T-helper 1 cell treated with Interleukin-12 subunit alpha and Interleukin-12 subunit beta and Interleukin-4 antibody, amounts not matched to agents 30 μg/mL and 1 μg/mL, for 36 hours (primary cell): ENCODE measurements around the gene ZNF688.
A peak's percentile ranks its signal among the peaks of the same experiment; 100 is the strongest.

Experiments used
- H3K27ac Mint-ChIP-seq: one replicate; pipeline ENCODE4 v1.8.0; 2021; ENCODE audit warnings: mild to moderate bottlenecking, mixed read lengths
- H3K27me3 Mint-ChIP-seq: one replicate; pipeline ENCODE4 v1.8.0; 2021; ENCODE audit warnings: low read depth, mixed read lengths
- H3K36me3 Mint-ChIP-seq: one replicate; pipeline ENCODE4 v1.8.0; 2021; ENCODE audit warnings: low read depth, mixed read lengths
- H3K4me1 Mint-ChIP-seq: one replicate; pipeline ENCODE4 v1.8.0; 2021; ENCODE audit warnings: low read depth, mixed read lengths
- H3K4me3 Mint-ChIP-seq: one replicate; pipeline ENCODE4 v1.8.0; 2021; ENCODE audit warnings: mild to moderate bottlenecking, moderate library complexity, mixed read lengths
- H3K9me3 Mint-ChIP-seq: one replicate; pipeline ENCODE4 v1.8.0; 2021; ENCODE audit warnings: mixed read lengths

ZNF688 gene

GRCh38 chr16:30569281-30569680 lies 2.2 kb downstream of the ZNF688 start:
- Mint-ChIP-seq H3K4me3 (no peak overlapping the region), H3K4me1 (peaks cover 37% of the 10 kb centered on the region), H3K27ac (peak overlapping the region; percentile 87), H3K36me3 (peaks cover 2% of the 10 kb centered on the region), H3K9me3 (no peaks in the 10 kb centered on the region), H3K27me3 (no peaks in the 10 kb centered on the region)

DNA sequence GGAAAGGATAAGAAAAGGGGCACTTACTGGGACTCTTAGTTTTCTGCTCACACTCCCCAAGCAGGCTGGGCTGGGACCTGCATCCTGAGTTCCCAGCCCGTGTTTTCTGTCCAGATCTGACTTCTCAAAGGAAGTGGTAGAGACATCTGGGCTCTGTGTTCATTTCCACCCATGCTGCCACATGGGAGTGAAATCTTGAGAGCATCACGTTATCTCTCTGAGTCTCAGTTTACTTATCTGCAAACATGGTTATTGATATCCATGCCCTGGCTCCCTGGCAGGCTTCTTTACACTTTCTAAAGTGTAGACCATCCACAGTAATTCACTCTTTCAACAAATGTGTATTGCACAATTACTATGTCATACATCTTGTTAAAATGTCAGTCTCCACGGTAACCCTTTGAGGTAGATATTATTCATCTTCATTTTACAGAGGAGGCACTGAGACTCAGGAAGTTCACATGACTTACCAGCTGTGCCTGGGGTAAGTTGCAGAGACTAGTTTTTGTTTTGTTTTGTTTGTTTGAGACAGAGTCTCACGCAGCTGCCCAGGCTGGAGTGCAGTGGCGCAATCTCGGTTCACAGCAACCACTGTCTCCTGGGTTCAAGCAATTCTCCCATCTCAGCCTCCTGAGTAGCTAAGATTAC lies 3.4 kb downstream of the ZNF688 start:
- Mint-ChIP-seq H3K27ac (peak overlapping the region; percentile 92), H3K36me3 (peaks cover 2% of the 10 kb centered on the region), H3K4me3 (peak overlapping the region; percentile 79), H3K9me3 (no peaks in the 10 kb centered on the region), H3K4me1 (peaks cover 33% of the 10 kb centered on the region), H3K27me3 (no peaks in the 10 kb centered on the region)

- H3K27me3 Mint-ChIP-seq, result no peaks in the 10 kb centered on the region
- peaks cover 2% of the 10 kb centered on the region for H3K36me3 Mint-ChIP-seq
- peak overlapping the region; percentile 92 for H3K27ac Mint-ChIP-seq
- H3K4me3 Mint-ChIP-seq, result peak overlapping the region; percentile 79
- H3K9me3 Mint-ChIP-seq, result no peaks in the 10 kb centered on the region
- peaks cover 32% of the 10 kb centered on the region for H3K4me1 Mint-ChIP-seq
These were observed 4.1 kb downstream of the ZNF688 start for GRCh38 chr16:30567160-30567990.

GRCh38 chr16:30566531-30566930 lies 5.0 kb downstream of the ZNF688 start:
- Mint-ChIP-seq H3K9me3 (no peaks in the 10 kb centered on the region), H3K36me3 (peaks cover 2% of the 10 kb centered on the region), H3K27ac (peak overlapping the region; percentile 92), H3K4me1 (peaks cover 30% of the 10 kb centered on the region), H3K27me3 (no peaks in the 10 kb centered on the region), H3K4me3 (no peak overlapping the region)

DNA sequence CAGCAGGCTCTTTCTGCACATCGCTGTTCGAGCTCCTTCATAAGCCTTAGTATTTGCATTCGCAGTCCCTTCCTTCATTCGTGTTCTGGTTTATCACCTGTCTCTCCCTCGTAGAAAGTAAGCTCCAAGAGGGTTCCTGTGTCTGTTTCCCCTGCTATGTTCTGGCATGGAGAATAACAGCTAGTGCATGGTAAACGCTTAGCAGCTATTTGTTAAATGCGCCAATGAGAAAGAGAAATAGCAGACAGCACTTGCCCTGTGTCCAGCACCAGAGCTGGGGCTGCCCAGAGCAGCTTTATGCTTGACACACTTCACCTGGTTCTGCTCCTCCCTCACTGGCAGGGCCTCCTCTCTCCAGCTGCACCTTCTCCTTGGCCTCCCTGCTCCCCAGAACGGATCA lies 5.5 kb downstream of the ZNF688 start:
- no peaks in the 10 kb centered on the region for H3K27me3 Mint-ChIP-seq
- H3K27ac Mint-ChIP-seq, result no peak overlapping the region
- peaks cover 2% of the 10 kb centered on the region for H3K36me3 Mint-ChIP-seq
- H3K4me3 Mint-ChIP-seq, result no peak overlapping the region
- H3K4me1 Mint-ChIP-seq, result peaks cover 35% of the 10 kb centered on the region
- no peaks in the 10 kb centered on the region for H3K9me3 Mint-ChIP-seq

- peaks cover 36% of the 10 kb centered on the region for H3K4me1 Mint-ChIP-seq
- H3K36me3 Mint-ChIP-seq, result peaks cover 2% of the 10 kb centered on the region
- no peaks in the 10 kb centered on the region for H3K27me3 Mint-ChIP-seq
- peak overlapping the region; percentile 68 for H3K27ac Mint-ChIP-seq
- H3K9me3 Mint-ChIP-seq, result no peaks in the 10 kb centered on the region
- H3K4me3 Mint-ChIP-seq, result no peak overlapping the region
These were observed 6.0 kb downstream of the ZNF688 start for GRCh38 chr16:30565526-30565925.

GRCh38 chr16:30562021-30562420 lies 9.5 kb downstream of the ZNF688 start:
- no peaks in the 10 kb centered on the region for H3K36me3 Mint-ChIP-seq

DNA sequence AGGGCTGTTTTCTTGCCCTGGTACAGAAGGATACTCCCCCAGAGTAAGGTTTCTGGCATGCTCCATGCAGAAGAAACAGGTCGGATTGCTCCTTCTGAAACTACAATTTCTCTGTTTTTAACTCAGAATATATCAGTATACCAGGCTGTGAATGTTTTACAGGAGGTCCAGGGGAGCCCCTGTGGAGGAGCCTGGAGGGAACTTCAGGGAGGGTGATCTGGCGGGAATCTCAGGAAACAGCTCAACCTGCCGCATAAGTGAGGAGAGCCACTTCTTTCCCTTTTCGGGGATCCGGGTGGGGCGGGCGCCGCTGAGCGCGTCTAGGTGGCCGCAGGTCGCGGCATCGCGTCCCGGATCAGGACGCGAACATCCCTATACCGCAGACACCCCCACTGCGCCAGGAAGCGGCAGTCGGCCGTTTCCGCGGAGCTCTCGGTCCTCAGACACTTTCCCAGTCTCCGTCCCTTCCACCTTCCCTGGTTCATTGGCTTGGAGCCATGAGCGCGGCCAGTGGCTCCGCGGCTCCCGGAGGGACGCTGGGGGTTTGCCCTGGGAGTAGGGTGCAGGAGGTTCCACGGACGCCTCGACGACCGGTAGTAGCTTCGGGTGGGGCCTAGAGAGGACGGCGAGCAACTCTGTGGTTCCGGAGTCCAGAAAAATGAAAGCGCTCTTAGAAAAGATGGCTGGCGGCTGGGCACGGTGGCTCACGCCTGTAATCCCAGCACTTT lies 10.3 kb downstream of the ZNF688 start:
- H3K4me1 Mint-ChIP-seq, result peaks cover 25% of the 10 kb centered on the region
- peak overlapping the region; percentile 79 for H3K4me3 Mint-ChIP-seq
- no peaks in the 10 kb centered on the region for H3K27me3 Mint-ChIP-seq
- H3K27ac Mint-ChIP-seq, result peak overlapping the region; percentile 93
- no peaks in the 10 kb centered on the region for H3K9me3 Mint-ChIP-seq
- H3K36me3 Mint-ChIP-seq, result peaks cover 2% of the 10 kb centered on the region

More at GRCh38 chr16:30562021-30562420, 9.5 kb downstream of the ZNF688 start:
- H3K27ac Mint-ChIP-seq, result peak overlapping the region; percentile 93
- no peaks in the 10 kb centered on the region for H3K9me3 Mint-ChIP-seq
- H3K4me1 Mint-ChIP-seq, result peaks cover 28% of the 10 kb centered on the region
- H3K27me3 Mint-ChIP-seq, result no peaks in the 10 kb centered on the region
- peak overlapping the region; percentile 79 for H3K4me3 Mint-ChIP-seq

DNA sequence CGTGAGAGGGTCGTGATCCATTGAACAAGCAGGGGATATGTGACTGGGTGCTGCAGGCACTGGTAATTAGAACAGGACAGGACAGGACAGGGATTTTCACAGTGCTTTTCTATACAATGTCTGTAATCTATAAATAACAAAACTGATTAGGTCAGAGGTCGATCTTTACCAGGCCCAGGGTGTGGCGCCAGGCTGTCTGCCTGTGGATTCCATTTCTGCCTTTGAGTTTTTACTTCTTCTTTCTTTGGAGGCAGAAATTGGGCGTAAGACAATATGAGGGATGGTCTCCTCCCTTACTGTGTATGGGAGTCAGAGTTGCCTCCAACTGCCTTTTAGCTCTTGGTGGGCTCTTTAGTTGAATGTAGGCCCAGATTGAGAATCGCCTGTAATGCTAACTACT lies 11.8 kb downstream of the ZNF688 start:
- Mint-ChIP-seq H3K36me3 (peaks cover 8% of the 10 kb centered on the region), H3K27ac (no peak overlapping the region), H3K9me3 (no peaks in the 10 kb centered on the region), H3K4me3 (peak overlapping the region; percentile 54), H3K4me1 (peaks cover 25% of the 10 kb centered on the region), H3K27me3 (no peaks in the 10 kb centered on the region)

GRCh38 chr16:30558789-30559377 lies 12.6 kb downstream of the ZNF688 start:
- H3K27me3 Mint-ChIP-seq, result no peaks in the 10 kb centered on the region
- H3K4me3 Mint-ChIP-seq, result peak overlapping the region; percentile 79
- H3K4me1 Mint-ChIP-seq, result peaks cover 30% of the 10 kb centered on the region
- no peaks in the 10 kb centered on the region for H3K9me3 Mint-ChIP-seq
- H3K36me3 Mint-ChIP-seq, result peaks cover 13% of the 10 kb centered on the region
- H3K27ac Mint-ChIP-seq, result peak overlapping the region; percentile 83

GRCh38 chr16:30557957-30558788 lies 13.3 kb downstream of the ZNF688 start, which contains the start of gene ZNF764:
Gene ZNF764, minus strand, starts transcription at chr16:30558374. Its CDS starts 192 bp downstream, at chr16:30558182.
- H3K9me3 Mint-ChIP-seq, result no peaks in the 10 kb centered on the region
- no peaks in the 10 kb centered on the region for H3K27me3 Mint-ChIP-seq
- peaks cover 19% of the 10 kb centered on the region for H3K36me3 Mint-ChIP-seq
- H3K4me3 Mint-ChIP-seq, result peak within 1 kb of the TSS; percentile 79
- peak within 1 kb of the TSS; percentile 83 for H3K27ac Mint-ChIP-seq
- H3K4me1 Mint-ChIP-seq, result peaks cover 37% of the 10 kb centered on the region

- peak overlapping the region; percentile 83 for H3K27ac Mint-ChIP-seq
- peaks cover 43% of the 10 kb centered on the region for H3K4me1 Mint-ChIP-seq
- peak overlapping the region; percentile 79 for H3K4me3 Mint-ChIP-seq
- no peaks in the 10 kb centered on the region for H3K27me3 Mint-ChIP-seq
- peaks cover 21% of the 10 kb centered on the region for H3K36me3 Mint-ChIP-seq
- no peaks in the 10 kb centered on the region for H3K9me3 Mint-ChIP-seq
These were observed 13.9 kb downstream of the ZNF688 start for GRCh38 chr16:30557707-30557956.

DNA sequence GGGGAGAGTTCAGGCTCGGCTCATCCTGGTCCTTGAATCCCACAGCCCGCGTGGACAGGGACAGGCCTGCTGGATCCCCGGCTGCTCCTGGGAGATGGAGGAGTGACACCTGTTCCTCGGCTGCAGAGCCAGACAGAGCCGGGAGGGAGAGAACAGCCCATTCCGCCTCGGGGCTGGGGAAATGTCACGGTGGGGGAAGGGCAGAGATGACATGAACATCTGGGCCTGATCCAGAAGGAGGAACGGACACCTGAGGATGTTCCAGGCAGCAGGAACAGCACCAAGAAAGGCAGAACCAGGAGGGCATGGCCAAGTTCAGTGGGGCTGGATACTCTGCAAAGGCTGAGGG lies 15.4 kb downstream of the ZNF688 start:
- H3K27me3 Mint-ChIP-seq, result no peaks in the 10 kb centered on the region
- H3K36me3 Mint-ChIP-seq, result peaks cover 26% of the 10 kb centered on the region
- H3K9me3 Mint-ChIP-seq, result no peaks in the 10 kb centered on the region
- peak overlapping the region; percentile 78 for H3K4me3 Mint-ChIP-seq
- peaks cover 48% of the 10 kb centered on the region for H3K4me1 Mint-ChIP-seq
- H3K27ac Mint-ChIP-seq, result peak overlapping the region; percentile 57
